Non-pigmented ciliary epithelial cell (primary cell): ENCODE measurements around the gene PRRG1.
"Not testable (repeated sequence)": the region's sequence is repeated elsewhere in the genome, so short reads cannot be mapped to it uniquely, and the experiment has no call there.

Experiments
- DNase-seq: peaks from one replicate; pipeline ENCODE4 v3.0.0-alpha.2; 2010; ENCODE audit warnings: low read depth

PRRG1 gene

DNA sequence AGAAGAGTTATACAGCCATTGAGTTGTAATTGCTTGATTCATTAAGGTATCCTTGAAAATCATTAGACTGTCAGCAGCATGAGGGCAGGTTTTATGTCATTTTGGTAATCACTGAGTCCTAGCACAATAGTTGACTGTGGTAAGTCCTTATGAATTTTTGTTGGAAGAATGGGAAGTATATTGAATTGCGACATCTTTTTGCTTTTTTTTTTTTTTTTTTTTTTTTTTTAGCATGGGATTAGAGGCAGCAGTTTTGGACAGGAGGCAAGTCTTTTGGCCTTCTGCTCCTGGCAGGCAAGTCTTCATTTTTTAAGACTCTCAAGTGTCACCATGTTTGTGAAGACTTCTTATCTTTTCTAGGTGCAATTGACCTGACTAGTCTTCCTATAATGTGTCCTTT is 29.7 kb downstream of the PRRG1 start:
- no peak for DNase-seq

DNA sequence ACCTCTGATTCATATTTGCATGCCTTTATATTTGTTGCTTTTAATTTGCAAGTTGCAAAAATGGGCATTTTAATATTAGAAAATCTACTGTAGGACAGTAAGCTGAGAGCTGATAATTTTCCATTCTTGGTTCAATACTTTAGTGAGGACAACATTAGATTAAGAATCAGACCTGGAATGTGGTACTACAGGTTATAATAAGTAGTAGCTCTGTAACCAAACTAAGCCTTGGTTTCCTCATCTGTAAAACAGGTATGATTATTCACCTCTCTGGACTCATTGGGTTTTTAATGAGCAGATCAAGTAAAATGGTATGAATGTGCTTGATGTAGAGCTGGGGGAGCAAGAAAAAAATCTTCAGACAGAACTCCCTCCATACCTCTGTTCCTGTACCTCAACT is 31.1 kb downstream of the PRRG1 start:
- no peak for DNase-seq

DNA sequence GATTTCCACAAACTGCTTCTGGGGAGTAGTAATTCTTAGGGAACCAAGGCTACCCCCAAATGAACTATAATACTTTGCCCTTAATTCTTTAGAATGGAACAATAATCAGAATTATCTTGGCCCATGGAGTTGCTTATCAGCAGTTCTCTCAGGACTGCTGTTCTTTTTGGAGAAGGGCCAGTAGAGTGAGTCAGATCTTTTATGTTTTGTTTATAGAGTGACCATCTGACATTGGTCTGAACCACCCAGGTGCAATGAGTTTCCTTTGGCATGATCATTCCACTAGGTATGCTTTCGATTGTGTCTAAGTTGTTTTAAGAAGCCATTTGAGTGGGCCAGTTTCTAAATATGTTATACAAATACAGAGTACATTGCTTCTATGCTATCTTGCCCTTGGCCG is 31.8 kb downstream of the PRRG1 start:
- DNase-seq, result peak; percentile 66

DNA sequence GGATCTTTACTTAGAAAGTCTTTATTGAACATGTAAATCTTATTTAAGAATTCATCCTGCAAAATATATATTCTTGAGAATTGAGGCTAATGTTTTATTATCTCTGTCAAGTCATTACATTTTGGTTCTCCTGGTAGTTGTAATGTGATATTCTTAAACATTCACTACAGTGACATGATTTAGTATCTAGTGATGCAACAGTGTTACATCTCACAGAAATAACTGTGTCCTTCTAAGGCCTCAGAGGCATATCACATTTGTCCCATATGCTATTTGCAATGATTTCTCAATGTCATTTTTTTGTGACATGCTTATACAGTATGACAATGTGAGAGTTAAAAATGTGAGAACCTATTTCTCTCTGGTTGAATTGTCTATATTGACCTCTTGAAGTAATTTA is 34.1 kb downstream of the PRRG1 start:
- no peak for DNase-seq

DNA sequence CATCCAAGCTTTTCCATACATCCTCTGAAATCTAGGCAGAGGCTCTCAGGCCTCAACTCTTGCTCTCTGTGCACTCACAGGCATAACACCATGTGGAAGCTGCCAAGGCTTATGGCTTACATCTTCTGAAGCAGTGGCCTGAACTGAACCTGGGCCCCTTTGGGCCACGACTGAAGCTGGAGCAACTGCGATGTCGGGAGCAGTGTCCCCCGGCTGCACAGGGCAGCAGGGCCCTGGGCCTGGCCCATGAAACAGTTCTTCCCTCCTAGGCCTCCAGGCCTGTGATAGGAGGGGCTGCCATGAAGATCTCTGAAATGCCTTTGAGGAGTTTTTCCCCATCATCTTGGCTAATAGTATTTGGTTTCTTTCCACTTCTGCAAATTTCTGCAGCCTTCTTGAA is 39.2 kb downstream of the PRRG1 start:
- DNase-seq, result no peak

DNA sequence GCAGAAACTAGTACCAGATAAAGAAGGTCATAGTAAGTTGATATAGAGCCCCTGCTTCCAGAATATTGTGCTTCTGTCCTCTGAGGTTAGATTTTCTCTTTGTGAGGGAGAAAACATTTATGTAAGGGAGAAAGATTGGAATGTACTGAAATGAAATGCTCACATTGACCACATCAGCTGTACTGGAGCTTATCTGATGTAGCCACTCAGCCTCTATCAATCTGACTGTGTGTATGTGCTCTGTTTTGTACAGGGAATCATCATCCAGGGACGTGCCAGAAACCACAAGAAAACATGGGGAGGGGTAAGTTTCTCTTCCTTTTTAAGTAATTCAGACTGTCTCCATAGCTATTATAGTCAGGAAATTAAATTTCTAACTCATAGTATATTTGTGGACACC is 56.8 kb downstream of the PRRG1 start:
- DNase-seq, result peak; percentile 73

DNA sequence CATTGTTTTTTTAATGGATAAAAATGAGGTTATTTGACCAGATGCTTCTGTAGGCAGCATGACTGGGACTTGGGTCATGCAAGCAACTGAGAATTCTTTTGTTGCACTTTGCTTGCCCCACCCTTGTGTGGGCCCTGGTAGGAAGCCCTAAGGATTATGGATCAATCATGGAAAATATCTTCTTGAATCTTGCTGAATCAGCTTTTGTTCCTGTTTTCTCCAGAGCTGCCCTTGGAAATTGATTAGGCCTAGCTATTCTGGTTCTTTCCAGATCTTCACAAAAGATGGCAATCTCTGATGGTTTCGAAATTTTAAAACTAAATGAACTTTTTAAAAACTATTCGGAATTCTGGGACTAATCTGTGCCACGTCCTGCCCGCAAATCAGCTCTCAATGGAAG is 58.6 kb downstream of the PRRG1 start:
- DNase-seq, result no peak

DNA sequence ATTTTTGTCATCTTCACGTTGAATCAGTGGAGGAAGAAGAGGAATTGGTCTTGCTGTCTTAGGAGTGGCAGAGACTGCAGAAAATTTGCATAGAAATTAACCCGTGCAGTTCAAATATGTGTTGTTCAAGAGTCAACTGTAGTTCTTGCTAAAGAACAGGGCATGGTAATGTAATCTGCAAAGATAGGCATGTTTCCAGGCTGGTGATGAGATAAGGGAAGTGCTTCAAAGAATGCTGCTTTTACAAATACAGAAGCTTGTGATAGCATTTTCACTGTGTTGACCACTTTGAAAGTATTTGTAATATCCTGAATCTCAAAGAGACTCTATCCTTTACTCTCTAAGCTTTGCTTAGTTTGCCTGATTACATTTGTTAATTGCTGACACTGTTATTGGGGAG is 60.1 kb downstream of the PRRG1 start:
- no peak for DNase-seq

DNA sequence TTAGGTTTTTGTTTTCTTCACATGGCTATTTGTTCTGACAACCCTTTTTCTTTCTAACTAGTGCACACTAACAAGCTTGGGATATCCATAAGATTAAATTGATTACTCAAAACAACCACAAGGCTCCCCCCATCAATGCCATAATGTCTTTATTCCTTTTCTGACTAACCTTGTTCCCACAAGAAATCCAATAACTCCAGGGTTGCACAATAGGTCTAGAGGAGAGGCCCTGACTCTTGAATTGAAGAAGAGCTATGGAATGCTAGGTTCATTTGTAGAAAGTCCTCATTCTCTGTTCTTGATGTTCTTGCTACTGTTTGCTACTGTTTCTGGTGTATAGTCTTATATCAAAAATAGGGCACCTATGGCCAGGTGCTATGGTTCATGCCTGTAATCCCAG is 71.0 kb downstream of the PRRG1 start:
- no peak for DNase-seq

DNA sequence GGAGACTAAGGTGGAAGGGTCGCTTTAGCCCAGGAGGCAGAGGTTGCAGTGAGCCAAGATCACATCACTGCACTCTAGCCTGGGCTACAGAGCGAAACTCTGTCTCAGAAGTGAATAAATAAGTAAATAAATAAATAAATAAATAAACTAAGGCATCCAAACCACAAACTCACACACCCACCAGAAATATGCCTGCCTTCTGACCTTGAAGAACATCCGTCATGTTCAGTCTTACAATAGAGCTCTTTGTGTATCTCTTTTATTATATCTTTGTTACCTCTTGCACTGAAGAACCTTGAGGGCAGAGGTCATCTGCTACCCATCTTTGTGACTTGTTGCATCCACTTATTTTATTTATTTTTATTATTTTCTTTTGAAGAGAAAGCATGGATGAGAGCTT is 71.6 kb downstream of the PRRG1 start:
- no peak for DNase-seq

DNA sequence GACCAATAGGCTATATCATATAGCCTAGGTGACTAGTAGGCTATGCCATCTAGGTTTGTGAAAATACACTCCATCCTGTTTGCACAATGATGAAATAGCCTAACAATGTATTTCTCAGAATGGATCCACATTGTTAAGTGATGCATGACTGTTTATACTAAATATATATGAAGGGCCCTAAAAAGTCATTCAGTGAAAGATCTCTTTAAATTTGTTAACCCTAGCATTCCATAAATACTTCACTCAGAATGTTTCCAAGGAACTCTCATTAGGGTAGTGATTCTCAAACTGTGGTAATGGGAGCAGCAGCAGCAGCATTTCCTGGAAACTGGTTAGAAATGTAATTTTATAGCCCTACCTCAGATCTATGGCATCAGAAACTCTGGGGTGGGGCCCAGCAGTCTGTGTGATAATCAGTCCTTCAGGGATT is 74.9 kb downstream of the PRRG1 start:
- DNase-seq, result peak; percentile 15

DNA sequence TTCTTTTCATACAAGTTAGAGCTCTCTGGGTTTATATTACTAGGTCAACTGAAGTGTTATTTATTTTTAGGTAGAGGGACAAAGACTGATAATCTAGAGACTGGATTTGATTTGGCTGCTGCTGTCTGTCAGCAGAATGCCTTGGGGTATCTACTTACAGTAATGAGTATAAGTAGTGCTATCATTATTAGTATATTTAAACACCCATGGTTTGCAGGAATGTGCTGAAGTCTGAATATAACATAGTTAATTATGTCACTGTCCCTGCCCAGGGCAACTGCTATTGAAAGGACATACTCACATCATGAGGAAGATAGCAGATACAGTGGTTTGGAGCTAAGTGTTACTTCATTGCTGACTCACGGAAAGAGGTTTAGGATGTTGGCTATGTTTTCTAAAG is 76.2 kb downstream of the PRRG1 start:
- no peak for DNase-seq

DNA sequence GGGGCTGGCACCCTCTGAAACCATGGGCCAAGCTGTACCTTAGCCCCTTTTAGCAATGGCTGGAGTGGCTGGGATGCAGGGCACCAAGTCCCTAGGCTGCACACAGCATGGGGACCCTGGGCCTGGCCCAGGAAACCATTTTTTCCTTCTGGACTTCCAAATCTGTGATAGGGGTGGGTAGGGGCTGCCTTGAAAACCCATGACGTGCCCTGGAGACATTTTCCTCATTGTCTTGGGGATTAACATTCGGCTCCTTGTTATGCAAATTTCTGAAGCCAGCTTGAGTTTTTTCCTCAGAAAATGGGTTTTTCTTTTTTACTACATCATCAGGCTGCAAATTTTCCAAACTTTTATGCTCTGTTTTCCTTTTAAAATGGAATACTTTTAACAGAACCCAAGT is 79.8 kb downstream of the PRRG1 start:
- not testable (repeated sequence) for DNase-seq

DNA sequence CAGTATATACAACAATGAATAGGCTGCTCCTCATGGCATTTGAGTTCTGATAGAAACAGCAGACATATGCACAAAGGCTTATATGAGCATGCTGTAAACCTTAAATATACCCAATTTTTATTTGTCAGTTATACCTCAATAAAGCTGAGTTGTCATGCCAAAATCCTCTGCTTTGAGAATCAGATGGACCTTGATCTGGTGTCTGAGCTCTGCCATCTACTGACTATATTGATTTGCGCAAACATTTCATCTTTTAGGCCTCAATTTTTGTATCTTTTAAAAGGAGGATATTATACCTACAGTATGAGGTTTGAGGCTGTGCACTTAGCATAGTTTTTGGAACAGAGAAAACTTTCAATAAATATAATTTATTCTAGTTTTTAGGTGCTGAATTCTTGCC is 85.2 kb downstream of the PRRG1 start:
- no peak for DNase-seq

DNA sequence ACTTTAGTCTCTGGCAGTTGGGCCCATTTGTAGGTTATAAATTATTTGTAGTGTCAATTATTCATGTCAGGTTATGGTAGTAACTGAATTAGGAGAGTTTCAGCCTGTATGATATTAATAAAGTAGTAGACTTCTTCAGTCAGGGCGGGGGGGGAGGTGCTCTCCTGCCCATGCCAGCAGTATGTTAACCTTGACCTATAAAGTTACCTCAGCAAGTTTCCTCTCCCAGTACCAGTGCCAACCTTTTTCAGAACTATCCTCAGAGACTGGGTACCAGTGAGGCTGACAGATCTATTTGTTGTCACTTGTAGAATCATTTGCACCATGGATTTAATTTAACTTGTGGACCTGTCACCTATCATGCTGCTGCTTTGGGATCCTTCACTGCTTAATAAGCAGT is 88.0 kb downstream of the PRRG1 start:
- no peak for DNase-seq

DNA sequence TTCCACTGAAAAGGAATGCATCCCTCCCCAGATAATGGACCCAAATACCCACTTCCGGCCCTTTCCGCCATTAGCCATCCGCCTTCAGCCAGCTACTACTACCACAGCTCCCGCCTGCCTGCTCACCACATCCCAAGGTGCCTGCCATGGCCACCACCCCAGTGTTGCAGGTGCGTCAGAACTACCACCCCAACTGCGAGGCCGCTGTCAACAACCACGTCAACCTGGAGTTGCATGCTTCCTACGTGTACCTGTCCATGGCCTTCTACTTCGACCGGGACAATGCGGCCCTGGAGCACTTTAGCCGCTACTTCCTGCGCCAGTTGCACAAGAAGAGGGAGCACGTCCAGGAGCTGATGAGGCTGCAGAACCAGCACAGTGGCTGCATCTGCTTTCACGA is 92.2 kb downstream of the PRRG1 start:
- no peak for DNase-seq

DNA sequence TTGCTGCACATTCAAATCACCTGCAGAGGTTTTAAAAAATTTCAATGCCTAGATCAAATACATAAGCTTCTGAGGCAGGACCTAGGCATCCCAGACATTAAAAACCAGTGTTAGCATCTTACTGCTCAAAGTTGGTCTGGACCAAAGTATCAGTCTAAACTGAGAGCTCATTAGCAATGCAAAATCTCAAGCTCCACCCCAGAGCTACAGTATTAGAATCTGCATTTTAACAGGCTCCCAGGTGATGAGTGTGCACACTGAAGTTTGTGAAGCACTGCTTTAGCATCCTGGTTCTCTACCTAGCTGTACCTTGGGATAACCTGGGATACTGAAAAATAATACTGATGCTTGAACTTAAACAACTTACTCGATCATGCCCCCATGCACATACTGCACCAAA is 96.0 kb downstream of the PRRG1 start:
- DNase-seq, result no peak

DNA sequence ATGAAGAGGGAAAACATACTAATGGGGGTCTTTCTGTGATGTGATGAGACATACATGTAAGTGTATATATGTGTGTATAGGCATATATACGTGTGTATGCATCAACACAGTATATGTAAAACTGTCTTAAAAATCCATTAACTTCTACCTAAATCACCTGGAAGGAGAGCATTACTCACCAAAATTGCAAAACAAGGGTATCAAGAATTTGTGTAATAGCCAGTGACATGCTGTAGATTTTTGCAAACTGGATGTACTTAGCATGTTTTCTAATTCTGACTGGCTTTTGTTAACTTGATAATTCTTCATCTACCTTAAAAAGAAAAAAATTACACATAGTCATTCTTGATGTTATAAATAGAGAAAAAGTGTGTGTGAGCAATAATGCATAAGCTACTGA is 104.7 kb downstream of the PRRG1 start:
- DNase-seq, result no peak

DNA sequence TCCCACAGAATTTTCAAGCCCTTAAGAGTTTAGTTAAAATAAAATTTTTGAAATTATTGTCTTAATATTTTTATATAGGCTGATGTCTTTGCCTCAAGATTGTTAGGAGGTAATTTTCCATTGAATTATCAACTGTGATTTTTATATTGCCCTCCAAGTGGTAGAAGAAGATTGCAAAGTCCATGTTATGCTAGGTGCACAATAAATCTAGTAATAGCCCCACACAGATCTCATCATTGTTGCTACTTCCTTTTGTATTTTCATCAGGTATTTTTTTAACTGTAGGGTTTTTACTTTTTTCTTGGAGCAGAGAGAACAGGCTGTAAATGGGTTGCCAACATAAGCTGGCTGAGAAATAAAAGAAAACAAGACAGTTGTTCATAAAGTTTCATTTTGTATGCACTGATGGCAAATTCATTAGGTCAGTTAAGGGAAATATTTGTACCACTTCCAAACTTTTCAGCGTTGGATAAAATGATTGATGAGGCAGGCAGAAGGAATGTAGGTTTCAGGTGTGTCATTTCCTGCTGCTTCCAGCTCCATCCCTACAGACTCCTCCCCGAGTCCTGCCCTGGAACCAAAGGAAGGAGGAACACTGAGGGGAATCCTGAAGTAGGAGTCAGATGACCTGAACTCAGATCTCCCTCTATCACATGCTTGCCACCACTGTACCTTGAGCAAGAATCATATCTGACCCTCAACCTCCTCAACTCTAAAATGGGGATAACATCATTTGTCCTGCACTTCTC is 105.5 kb downstream of the PRRG1 start:
- peak; percentile 20 for DNase-seq

DNA sequence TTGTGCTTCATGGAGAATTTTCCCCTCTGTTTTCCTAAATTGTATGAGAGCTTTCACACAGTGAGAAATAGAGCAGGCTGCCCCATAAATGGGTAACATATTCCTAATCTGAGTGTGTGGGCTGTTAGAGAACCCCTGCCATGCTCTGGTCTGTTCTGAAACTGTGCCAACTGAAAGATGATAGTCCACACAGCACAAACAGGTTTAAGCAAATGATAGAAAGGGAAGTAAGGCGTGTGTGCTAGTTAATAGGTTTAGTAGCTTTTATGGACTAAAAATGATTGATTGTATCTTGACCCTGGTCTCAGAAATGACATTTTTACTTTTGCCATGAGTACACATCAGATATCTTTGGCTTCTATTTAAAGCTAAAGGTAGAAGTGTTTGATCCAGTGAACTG is 106.2 kb downstream of the PRRG1 start:
- DNase-seq, result no peak

DNA sequence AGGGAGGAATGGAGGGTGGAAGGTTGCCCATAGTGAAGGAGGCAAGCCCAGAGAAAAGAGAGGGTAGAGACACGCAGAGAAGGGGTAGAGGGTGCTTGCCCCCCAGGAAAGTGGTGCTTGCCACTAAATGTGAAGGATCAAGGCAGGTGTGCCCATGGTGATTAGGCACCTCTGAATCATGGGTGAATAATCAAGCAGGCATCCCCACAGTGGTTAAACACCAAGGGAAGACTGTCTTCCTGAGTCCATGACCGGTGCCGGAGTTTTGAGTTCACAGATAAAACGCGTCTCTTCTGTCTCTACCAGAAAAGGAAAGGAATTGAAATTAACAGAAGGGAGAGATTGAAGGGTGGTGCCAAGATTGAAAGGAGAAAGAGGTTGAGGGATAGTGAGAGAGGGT is 111.1 kb downstream of the PRRG1 start:
- DNase-seq, result not testable (repeated sequence)

DNA sequence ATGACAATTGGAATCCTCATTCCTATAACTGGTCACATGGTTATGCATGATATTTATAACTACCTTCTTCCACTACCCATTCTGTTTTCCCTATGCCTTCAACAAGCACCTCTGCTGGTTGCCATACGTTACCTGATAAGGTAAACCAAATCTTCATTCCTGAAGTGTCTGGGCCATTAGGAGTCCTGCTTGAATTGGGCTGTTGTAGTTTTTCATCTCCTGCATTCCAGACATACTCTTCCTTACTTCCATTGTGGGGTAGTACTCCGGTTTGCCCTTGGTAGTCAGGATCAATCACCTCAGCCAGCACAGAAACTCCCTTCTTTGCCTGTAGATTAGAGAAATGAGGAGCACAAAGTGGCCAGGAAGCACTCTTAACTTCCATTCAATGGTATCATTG is 113.2 kb downstream of the PRRG1 start:
- no peak for DNase-seq

DNA sequence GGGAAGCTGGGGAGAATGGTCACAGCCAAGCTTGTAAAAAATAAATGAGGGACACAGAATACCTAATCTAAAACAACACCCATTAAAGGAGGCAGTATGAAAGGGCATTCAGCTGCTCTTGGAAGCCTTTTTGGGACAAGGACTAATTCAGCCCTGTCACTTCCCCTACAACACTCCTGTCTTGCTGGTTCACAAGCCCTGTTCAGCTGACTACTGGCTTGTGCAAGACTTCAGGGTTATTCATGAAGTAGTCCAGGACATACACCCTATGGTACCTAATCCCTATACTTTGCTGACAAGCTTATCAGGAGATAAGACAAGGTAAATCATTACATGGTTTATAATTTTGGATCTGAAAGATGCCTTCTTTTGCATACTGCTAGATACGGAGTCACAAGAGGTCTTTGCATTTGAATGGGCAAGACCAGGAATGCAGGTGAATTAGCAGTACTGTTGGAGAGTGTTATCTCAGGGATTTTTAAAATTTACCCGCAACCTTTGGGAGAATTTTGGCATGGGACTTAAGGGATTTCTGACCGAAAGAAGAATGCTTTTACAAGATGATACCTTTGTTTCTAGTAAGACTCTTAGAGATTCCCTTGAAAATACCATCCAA is 119.1 kb downstream of the PRRG1 start:
- DNase-seq, result no peak

DNA sequence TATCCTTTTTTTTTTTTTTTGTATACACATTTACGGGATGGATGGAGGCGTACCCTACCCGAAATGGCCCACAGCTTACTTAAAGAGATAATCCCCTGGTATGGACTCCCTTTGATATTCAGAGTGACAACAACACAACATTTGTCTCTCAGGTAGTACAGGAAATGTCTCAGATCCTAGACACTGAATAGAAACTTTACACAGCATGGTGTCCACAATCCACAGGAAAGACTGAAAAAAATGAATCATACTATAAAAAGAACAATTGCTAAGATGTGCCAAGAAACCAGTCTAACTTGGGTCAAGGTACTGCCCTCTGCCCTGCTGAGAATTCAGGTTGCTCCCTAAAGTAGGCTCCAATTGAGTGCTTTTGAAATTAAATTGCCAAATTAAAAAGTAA is 121.5 kb downstream of the PRRG1 start:
- DNase-seq, result no peak
